ENCODE results near the gene RAD51C. TPM values are rescaled to one million over a fixed set of nuclear protein-coding genes. Genes with fewer than 3 reads are reported as not detected.
"Not testable (repeated sequence)": the region's sequence is repeated elsewhere in the genome, so short reads cannot be mapped to it uniquely, and the experiment has no call there.

RAD51C gene
- total RNA-seq, 1 donor from 2014 or later, result 21.0 TPM

DNA sequence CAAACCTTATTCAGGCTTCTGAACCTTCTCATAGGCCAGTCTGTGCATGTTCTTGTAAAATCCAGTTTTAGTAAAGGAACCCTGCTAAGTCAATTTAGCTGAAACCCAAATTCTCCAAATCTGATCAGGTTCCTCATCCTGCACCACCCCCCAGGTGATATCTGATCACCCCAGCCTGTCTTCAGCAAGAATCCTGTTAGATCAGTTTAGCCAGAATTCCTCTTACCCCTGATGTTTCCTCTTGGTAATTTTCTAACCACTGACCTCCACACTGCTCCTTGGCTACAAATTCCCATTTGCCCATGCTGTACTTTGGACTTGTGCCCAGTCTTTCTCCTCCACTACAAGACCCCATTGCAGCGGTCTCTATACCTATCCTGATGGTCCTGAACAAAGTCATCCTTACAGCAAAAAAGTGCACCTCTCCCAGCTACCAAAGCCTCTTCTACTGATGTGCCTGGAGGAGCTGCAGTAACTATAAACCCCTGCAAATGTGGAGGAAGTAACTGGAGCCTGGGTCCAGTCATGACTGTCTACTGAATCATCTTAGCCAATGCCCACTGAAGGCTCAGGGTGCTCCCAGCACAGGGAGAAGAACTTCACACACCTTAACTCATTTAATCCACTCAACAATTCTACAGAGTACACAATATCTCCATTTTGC is 24.3 kb upstream of the RAD51C start:
- Histone ChIP-seq H3K27me3 (ENCODE audit: low read depth) (no peaks in the 10 kb centered on the region), H3K9me3 (no peaks in the 10 kb centered on the region), H3K27ac (no peak overlapping the region), H3K4me3 (no peak overlapping the region), H3K4me1 (no peaks in the 10 kb centered on the region), H3K36me3 (no peaks in the 10 kb centered on the region)
- intact Hi-C loops (cut with DNase I), result no loop called here
- no peak for DNase-seq
- TF ChIP-seq, protein P1, sequence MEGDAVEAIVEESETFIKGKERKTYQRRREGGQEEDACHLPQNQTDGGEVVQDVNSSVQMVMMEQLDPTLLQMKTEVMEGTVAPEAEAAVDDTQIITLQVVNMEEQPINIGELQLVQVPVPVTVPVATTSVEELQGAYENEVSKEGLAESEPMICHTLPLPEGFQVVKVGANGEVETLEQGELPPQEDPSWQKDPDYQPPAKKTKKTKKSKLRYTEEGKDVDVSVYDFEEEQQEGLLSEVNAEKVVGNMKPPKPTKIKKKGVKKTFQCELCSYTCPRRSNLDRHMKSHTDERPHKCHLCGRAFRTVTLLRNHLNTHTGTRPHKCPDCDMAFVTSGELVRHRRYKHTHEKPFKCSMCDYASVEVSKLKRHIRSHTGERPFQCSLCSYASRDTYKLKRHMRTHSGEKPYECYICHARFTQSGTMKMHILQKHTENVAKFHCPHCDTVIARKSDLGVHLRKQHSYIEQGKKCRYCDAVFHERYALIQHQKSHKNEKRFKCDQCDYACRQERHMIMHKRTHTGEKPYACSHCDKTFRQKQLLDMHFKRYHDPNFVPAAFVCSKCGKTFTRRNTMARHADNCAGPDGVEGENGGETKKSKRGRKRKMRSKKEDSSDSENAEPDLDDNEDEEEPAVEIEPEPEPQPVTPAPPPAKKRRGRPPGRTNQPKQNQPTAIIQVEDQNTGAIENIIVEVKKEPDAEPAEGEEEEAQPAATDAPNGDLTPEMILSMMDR (IDR thresholded peaks at IDR 0.05), result no peak
- no peak for ATAC-seq

DNA sequence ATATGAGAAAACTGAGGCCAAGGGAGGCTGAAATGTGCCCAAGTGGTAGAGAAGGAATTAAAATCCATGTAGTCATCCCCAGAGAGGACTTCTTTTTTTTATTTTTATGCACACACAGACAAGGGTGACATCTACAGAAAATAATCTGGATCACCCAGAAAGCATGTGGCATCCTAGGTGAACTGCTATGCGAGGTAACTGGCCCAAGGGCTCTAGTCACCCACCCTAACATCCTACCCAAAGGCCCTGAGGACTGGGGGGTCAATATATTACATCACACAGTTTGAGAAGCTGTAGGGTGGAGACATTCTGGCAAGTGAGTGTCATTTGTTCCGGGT is 23.8 kb upstream of the RAD51C start:
- no peak for ATAC-seq
- H3K9me3 ChIP-seq, result no peaks in the 10 kb centered on the region
- no peaks in the 10 kb centered on the region for H3K4me1 ChIP-seq

DNA sequence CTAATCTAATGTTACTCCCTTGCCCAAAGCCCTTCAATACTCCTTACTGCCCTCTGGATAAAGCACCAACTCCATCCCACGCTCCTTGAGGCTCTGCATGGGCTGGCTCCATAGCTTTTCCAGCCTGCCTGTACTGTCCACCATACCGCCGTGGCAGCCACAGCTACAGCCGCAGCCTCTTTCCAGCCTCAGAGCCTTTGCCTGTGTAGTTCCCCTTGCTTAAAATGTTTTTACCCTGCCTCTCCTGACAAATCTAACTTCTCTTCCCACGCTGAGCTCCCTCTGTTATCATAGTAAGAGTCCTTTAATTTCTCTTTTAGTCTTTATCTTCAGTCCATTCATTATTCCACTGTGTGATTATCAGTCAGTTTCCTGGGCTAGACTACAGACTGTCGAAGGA is 22.5 kb upstream of the RAD51C start:
- DNase-seq (no peak), ATAC-seq (no peak)
- intact Hi-C loops (cut with DNase I), result no loop called here
- Histone ChIP-seq H3K4me1 (no peaks in the 10 kb centered on the region), H3K9me3 (no peaks in the 10 kb centered on the region), H3K27me3 (ENCODE audit: low read depth) (peaks cover 3% of the 10 kb centered on the region), H3K36me3 (no peaks in the 10 kb centered on the region), H3K4me3 (no peak overlapping the region), H3K27ac (no peak overlapping the region)
- TF ChIP-seq, protein P1 (IDR thresholded peaks at IDR 0.05), result no peak

More for the DNA sequence above, 23.8 kb upstream of the RAD51C start:
- Histone ChIP-seq H3K27ac (no peak overlapping the region), H3K4me3 (no peak overlapping the region), H3K36me3 (no peaks in the 10 kb centered on the region), H3K27me3 (ENCODE audit: low read depth) (peaks cover 3% of the 10 kb centered on the region)
- DNase-seq, result no peak
- intact Hi-C loops (cut with DNase I), result no loop called here
- TF ChIP-seq, protein P1 (IDR thresholded peaks at IDR 0.05), result no peak

DNA sequence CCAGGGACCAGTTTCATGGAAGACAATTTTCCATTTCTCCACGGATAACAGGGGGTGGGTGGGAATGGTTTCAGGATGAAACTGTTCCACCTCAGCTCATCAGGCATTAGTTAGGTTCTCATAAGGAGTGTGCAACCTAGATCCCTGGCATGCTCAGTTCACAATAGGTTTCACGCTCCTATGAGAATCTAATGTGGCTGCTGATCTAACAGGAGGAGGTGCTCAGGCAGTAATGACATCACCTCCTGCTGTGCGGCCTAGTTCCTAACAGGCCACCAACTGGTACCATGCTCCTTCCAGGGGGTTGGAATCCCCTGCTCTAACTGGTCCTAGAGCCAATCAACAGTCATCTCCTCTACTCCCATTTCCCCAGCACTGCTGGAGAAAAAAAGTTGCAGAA is 20.4 kb upstream of the RAD51C start:
- Histone ChIP-seq H3K4me3 (no peak overlapping the region), H3K9me3 (no peaks in the 10 kb centered on the region), H3K4me1 (no peaks in the 10 kb centered on the region), H3K27ac (no peak overlapping the region), H3K27me3 (ENCODE audit: low read depth) (peaks cover 3% of the 10 kb centered on the region), H3K36me3 (no peaks in the 10 kb centered on the region)
- TF ChIP-seq, protein P1 (IDR thresholded peaks at IDR 0.05), result no peak
- intact Hi-C loops (cut with DNase I), result no loop called here
- ATAC-seq (no peak), DNase-seq (no peak)

DNA sequence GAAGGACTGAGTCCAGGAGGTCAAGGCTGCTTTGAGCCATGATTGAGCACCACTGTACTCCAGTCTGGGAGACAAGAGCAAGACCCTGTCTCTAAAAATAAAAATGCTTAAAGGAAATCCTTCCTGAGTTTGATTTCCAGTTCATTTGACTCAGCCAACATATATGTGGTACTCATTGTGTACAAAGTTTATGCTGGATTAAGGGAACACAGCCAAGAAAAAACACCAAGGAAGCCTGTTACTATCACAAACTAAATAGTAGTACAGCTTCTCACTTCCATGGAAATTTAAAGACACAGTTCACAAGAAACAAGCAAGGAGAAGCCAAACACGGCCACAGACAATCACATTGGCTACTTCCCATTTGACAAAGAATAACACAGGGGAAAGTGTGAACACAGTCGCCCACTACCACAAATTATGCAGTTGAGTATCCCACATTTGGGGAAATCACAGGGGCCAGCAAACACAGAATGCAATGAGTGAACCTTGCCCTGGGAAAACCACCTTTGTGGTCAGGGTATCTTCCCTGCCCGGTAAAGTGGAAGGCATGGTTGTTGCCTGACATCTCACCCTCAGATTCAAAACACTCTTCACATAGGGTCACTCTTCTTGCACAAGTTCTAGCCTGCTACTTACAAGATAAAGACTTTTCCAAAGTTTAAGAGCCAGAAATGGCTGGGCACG is 15.1 kb upstream of the RAD51C start:
- TF ChIP-seq, protein P1 (IDR thresholded peaks at IDR 0.05), result no peak
- H3K27ac ChIP-seq, result no peak overlapping the region
- intact Hi-C loops (cut with DNase I), result no loop called here
- no peaks in the 10 kb centered on the region for H3K9me3 ChIP-seq
- ATAC-seq (no peak), DNase-seq (no peak)
- H3K36me3 ChIP-seq, result no peaks in the 10 kb centered on the region
- no peaks in the 10 kb centered on the region for H3K4me1 ChIP-seq
- H3K4me3 ChIP-seq, result no peak overlapping the region
- peaks cover 3% of the 10 kb centered on the region for H3K27me3 ChIP-seq (ENCODE audit: low read depth)

DNA sequence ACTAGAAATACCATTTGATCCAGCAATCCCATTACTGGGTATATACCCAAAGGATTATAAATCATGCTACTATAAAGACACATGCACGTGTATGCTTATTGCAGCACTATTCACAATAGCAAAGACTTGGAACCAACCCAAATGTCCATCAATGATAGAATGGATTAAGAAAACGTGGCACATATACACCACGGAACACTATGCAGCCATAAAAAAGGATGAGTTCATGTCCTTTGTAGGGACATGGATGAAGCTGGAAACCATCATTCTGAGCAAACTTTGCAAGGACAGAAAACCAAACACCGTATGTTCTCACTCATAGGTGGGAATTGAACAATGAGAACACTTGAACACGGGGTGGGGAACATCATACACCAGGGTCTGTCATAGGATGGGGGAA is 14.1 kb upstream of the RAD51C start:
- H3K27me3 ChIP-seq (ENCODE audit: low read depth); H3K9me3 ChIP-seq; H3K36me3 ChIP-seq; ATAC-seq; H3K4me3 ChIP-seq; H3K4me1 ChIP-seq; DNase-seq; intact Hi-C loops (cut with DNase I); H3K27ac ChIP-seq: not testable (repeated sequence)

All from lower lobe of right lung (tissue), 2 donors.